ENCODE results near the gene MMP11. TPM values are rescaled to one million over a fixed set of nuclear protein-coding genes. Genes with fewer than 3 reads are reported as not detected.

The MMP11 gene
- total and polyA plus RNA-seq, 2 experiments from 2014 or later = 5.3 to 17.4 TPM

- peaks cover 6% of the 10 kb centered on the region for H3K27me3 Mint-ChIP-seq (ENCODE audit: insufficient read depth, low read depth, poor library complexity)
- TF ChIP-seq, protein P1, sequence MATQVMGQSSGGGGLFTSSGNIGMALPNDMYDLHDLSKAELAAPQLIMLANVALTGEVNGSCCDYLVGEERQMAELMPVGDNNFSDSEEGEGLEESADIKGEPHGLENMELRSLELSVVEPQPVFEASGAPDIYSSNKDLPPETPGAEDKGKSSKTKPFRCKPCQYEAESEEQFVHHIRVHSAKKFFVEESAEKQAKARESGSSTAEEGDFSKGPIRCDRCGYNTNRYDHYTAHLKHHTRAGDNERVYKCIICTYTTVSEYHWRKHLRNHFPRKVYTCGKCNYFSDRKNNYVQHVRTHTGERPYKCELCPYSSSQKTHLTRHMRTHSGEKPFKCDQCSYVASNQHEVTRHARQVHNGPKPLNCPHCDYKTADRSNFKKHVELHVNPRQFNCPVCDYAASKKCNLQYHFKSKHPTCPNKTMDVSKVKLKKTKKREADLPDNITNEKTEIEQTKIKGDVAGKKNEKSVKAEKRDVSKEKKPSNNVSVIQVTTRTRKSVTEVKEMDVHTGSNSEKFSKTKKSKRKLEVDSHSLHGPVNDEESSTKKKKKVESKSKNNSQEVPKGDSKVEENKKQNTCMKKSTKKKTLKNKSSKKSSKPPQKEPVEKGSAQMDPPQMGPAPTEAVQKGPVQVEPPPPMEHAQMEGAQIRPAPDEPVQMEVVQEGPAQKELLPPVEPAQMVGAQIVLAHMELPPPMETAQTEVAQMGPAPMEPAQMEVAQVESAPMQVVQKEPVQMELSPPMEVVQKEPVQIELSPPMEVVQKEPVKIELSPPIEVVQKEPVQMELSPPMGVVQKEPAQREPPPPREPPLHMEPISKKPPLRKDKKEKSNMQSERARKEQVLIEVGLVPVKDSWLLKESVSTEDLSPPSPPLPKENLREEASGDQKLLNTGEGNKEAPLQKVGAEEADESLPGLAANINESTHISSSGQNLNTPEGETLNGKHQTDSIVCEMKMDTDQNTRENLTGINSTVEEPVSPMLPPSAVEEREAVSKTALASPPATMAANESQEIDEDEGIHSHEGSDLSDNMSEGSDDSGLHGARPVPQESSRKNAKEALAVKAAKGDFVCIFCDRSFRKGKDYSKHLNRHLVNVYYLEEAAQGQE (IDR thresholded peaks at IDR 0.05; ENCODE audit: unreplicated experiment) = no peak
- TF ChIP-seq NANOG (IDR thresholded peaks at IDR 0.05; ENCODE audit: borderline replicate concordance) = no peak
- TF ChIP-seq EZH2phosphoT487 (IDR thresholded peaks at IDR 0.05; ENCODE audit: unreplicated experiment) = no peak
- TF ChIP-seq POLR2AphosphoS5 (IDR thresholded peaks at IDR 0.05; ENCODE audit: low read depth) = no peak
- TF ChIP-seq JUNB (IDR thresholded peaks at IDR 0.05; ENCODE audit: unreplicated experiment) = no peak
- no peak for TF ChIP-seq ZNF114 (CRISPR knock-in tag; IDR thresholded peaks at IDR 0.05)
- TF ChIP-seq ZNF331 (CRISPR knock-in tag; IDR thresholded peaks at IDR 0.05; ENCODE audit: low read depth) = no peak
- TF ChIP-seq ZNF462 (CRISPR knock-in tag; IDR thresholded peaks at IDR 0.05) = no peak
- no peak for TF ChIP-seq STAT1 (IDR thresholded peaks at IDR 0.05; ENCODE audit: unreplicated experiment)
- TF ChIP-seq ETS1 (IDR thresholded peaks at IDR 0.05) = no peak
- H3K9me2 ChIP-seq (ENCODE audit: insufficient read depth) = no peaks in the 10 kb centered on the region
- no peaks in the 10 kb centered on the region; the same call in 2 of the 3 replicates for H3K36me3 Mint-ChIP-seq (ENCODE audit: low read depth)
- H3K27ac Mint-ChIP-seq = no peak overlapping the region
- H3F3A ChIP-seq (replicated peaks; ENCODE audit: low read depth) = 0 out of 2 replicates have a peak, but pooled peaks cover 6% of the 10 kb centered on the region
- H3K36me3 ChIP-seq (ENCODE audit: insufficient read depth) = no peaks in the 10 kb centered on the region
- DNase-seq (ENCODE audit: low spot score) = no peak
- H3K27me3 ChIP-seq (ENCODE audit: insufficient read depth) = no peaks in the 10 kb centered on the region
- no peak overlapping the region for H3K27ac ChIP-seq (ENCODE audit: low read depth)
- H3K4me3 ChIP-seq = no peak overlapping the region
- H3K4me1 Mint-ChIP-seq = peaks cover 6% of the 10 kb centered on the region; the same call in 2 of the 3 replicates
- peaks cover 6% of the 10 kb centered on the region; the same call in 1 of the 2 replicates for H3K4me1 ChIP-seq (ENCODE audit: insufficient read depth)
- no peaks in the 10 kb centered on the region for H4K20me1 ChIP-seq (replicated peaks; ENCODE audit: insufficient read depth)
- no peak overlapping the region for H3K4me3 Mint-ChIP-seq
- no peak overlapping the region for H2AFZ ChIP-seq
- ATAC-seq = no peak
- no peak overlapping the region for H3K4me2 ChIP-seq
- H3K79me2 ChIP-seq (replicated peaks; ENCODE audit: insufficient read depth) = no peaks in the 10 kb centered on the region
- no peaks in the 10 kb centered on the region for H3K9me3 Mint-ChIP-seq
These were observed 9.0 kb downstream of the MMP11 start for GRCh38 chr22:23781511-23782183.
